ENCODE data around the gene GNPNAT1.
"Not testable (repeated sequence)": the region's sequence is repeated elsewhere in the genome, so short reads cannot be mapped to it uniquely, and the experiment has no call there.

- TF ChIP-seq XRCC5 (IDR thresholded peaks at IDR 0.05; ENCODE audit: low read depth, low read length); SMARCA4 (IDR thresholded peaks at IDR 0.05); SMARCE1 (IDR thresholded peaks at IDR 0.05); ZFP1 (CRISPR knock-in tag; IDR thresholded peaks at IDR 0.05); RAD21 (CRISPR knock-in tag; conservative IDR thresholded peaks at IDR 0.05 in 1 of 2, IDR thresholded peaks at IDR 0.05 in 1 of 2); DACH1 (IDR thresholded peaks at IDR 0.05; ENCODE audit: partially characterized antibody); PRPF4 (IDR thresholded peaks at IDR 0.05; ENCODE audit: insufficient read depth, low read depth, low read length, poor library complexity, severe bottlenecking); TBP (optimal IDR thresholded peaks at IDR 0.05; ENCODE audit: low read depth, low read length); EP300 (IDR thresholded peaks at IDR 0.05; ENCODE audit: low read length); ZC3H4 (CRISPR knock-in tag; IDR thresholded peaks at IDR 0.05; ENCODE audit: borderline replicate concordance): not testable (repeated sequence)
- TF ChIP-seq, protein P1, sequence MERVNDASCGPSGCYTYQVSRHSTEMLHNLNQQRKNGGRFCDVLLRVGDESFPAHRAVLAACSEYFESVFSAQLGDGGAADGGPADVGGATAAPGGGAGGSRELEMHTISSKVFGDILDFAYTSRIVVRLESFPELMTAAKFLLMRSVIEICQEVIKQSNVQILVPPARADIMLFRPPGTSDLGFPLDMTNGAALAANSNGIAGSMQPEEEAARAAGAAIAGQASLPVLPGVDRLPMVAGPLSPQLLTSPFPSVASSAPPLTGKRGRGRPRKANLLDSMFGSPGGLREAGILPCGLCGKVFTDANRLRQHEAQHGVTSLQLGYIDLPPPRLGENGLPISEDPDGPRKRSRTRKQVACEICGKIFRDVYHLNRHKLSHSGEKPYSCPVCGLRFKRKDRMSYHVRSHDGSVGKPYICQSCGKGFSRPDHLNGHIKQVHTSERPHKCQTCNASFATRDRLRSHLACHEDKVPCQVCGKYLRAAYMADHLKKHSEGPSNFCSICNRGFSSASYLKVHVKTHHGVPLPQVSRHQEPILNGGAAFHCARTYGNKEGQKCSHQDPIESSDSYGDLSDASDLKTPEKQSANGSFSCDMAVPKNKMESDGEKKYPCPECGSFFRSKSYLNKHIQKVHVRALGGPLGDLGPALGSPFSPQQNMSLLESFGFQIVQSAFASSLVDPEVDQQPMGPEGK (CRISPR knock-in tag; IDR thresholded peaks at IDR 0.05; ENCODE audit: borderline replicate concordance) = not testable (repeated sequence)
- TF ChIP-seq, protein P2, sequence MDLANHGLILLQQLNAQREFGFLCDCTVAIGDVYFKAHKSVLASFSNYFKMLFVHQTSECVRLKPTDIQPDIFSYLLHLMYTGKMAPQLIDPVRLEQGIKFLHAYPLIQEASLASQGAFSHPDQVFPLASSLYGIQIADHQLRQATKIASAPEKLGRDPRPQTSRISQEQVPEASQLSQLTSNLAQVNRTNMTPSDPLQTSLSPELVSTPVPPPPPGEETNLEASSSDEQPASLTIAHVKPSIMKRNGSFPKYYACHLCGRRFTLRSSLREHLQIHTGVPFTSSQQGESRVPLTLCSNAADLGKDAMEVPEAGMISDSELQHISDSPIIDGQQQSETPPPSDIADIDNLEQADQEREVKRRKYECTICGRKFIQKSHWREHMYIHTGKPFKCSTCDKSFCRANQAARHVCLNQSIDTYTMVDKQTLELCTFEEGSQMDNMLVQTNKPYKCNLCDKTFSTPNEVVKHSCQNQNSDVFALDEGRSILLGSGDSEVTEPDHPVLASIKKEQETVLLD (IDR thresholded peaks at IDR 0.05) = not testable (repeated sequence)
These were observed 62.4 kb downstream of the GNPNAT1 start for GRCh38 chr14:52729035-52729434.
